Kidney (tissue), 14 donors: ENCODE measurements around the gene INSC. TPM values are rescaled to one million over a fixed set of nuclear protein-coding genes. Genes with fewer than 3 reads are reported as not detected.

ENCODE experiments used
- DNase-seq, 5 donors: peaks; one replicate each; pipeline ENCODE4 v3.0.0-alpha.2; 2013 to 2020
- FAIRE-seq: peaks from 2 replicates; lab custom pipeline; 2012; peaks lifted over from hg19 to GRCh38; lab: Jason Lieb, UNC
- H3K27ac ChIP-seq, 2 donors: one replicate each; pipeline ENCODE4 v1.7.0; 2013; ENCODE audit warnings: low read depth in 2 of 2, low read length in 2 of 2, inconsistent platforms in 1 of 2
- H3K27me3 ChIP-seq: one replicate; pipeline ENCODE4 v1.7.1; 2013; ENCODE audit warnings: low read length, inconsistent platforms; ENCODE audit not compliant: control insufficient read depth, insufficient read depth
- H3K36me3 ChIP-seq, 3 donors: one replicate each; pipeline versions ENCODE4 v1.7.0 to v1.7.1; 2013; ENCODE audit warnings: low read length in 3 of 3, control low read depth in 1 of 3, inconsistent platforms in 1 of 3; ENCODE audit not compliant: insufficient read depth in 3 of 3, control insufficient read depth in 2 of 3
- H3K4me1 ChIP-seq, 3 donors: one replicate each; pipeline versions ENCODE4 v1.7.0 to v1.7.1; 2013; ENCODE audit warnings: low read length in 3 of 3, inconsistent platforms in 1 of 3, low read depth in 1 of 3; ENCODE audit not compliant: control insufficient read depth in 2 of 3, insufficient read depth in 2 of 3
- H3K4me3 ChIP-seq, 3 donors: one replicate each; pipeline versions ENCODE4 v1.7.0 to v1.8.1; 2013; ENCODE audit warnings: low read length in 3 of 3, control low read depth in 1 of 3, inconsistent platforms in 1 of 3
- H3K9ac ChIP-seq, 3 donors: one replicate each; pipeline versions ENCODE4 v1.7.0 to v1.7.1; 2013; ENCODE audit warnings: low read length in 3 of 3, control low read depth in 1 of 3, inconsistent platforms in 1 of 3
- H3K9me3 ChIP-seq, 3 donors: one replicate each; pipeline versions ENCODE4 v1.7.0 to v1.7.1; 2013; ENCODE audit warnings: low read length in 3 of 3, control low read depth in 1 of 3, inconsistent platforms in 1 of 3; ENCODE audit not compliant: control insufficient read depth in 2 of 3, insufficient read depth in 1 of 3
- CTCF ChIP-seq: IDR thresholded peaks from 3 replicates; pipeline ENCODE4 v1.5.1; 2012; ENCODE audit warnings: mild to moderate bottlenecking, moderate library complexity, borderline replicate concordance; ENCODE audit not compliant: insufficient read depth; ENCODE audit errors: extremely low read depth
- intact Hi-C: fragments of 100-400 bp; cut with DNase I; formaldehyde crosslinking; loops from one replicate; pipeline ENCODE4 v1.11.1; 2022
- polyA plus RNA-seq: library from polyadenylated mRNA; stranded (reverse); fragments of 350-450 nt; fragmentation: Illumina TruSeq; extraction: RNeasy Lipid Tissue Mini Kit (QIAGEN cat#74804); gene quantifications from one replicate; pipeline ENCODE4 v1.2.3, GENCODE V29; 2014; ENCODE audit warnings: low read depth, low replicate concordance; ENCODE audit not compliant: insufficient read depth
- total RNA-seq: library from RNA; stranded (reverse); fragmentation: NEBNext Ultra II Directional; extraction: Animal tissue kit (Norgen Biotek cat#: 25700); gene quantifications from one replicate; pipeline ENCODE4 v1.2.1, GENCODE V29; 2021
- donor health status: control.
- donor health status: control.
- donor health status: control.
- donor health status: control.
- donor health status: control.
- donor health status: DM: yes; HTN: yes; CAD: no.
- donor health status: Normal renal cell carcinoma (clear cell type).

Gene INSC
- total and polyA plus RNA-seq, 2 donors from 2014 or later: 0.41 to 1.3 TPM

GRCh38 chr11:15095736-15096228, 18.9 kb upstream of the INSC start:
- no peaks in the 10 kb centered on the region for H3K36me3 ChIP-seq
- H3K4me3 ChIP-seq: no peak overlapping the region
- no peak overlapping the region for H3K9ac ChIP-seq
- FAIRE-seq (no peak), DNase-seq (no peak)
- no peak for TF ChIP-seq CTCF
- H3K9me3 ChIP-seq: no peaks in the 10 kb centered on the region
- H3K27me3 ChIP-seq: no peaks in the 10 kb centered on the region
- no peaks in the 10 kb centered on the region for H3K4me1 ChIP-seq
- H3K27ac ChIP-seq: no peak overlapping the region
- intact Hi-C loops: no loop called here

- no peaks in the 10 kb centered on the region for H3K4me1 ChIP-seq
- intact Hi-C loops: no loop called here
- TF ChIP-seq CTCF: no peak
- no peaks in the 10 kb centered on the region for H3K36me3 ChIP-seq
- DNase-seq (no peak), FAIRE-seq (no peak)
- H3K27ac ChIP-seq: no peak overlapping the region
- no peaks in the 10 kb centered on the region for H3K9me3 ChIP-seq
- H3K27me3 ChIP-seq: no peaks in the 10 kb centered on the region
- no peak overlapping the region for H3K9ac ChIP-seq
- no peak overlapping the region for H3K4me3 ChIP-seq
These were observed 17.3 kb upstream of the INSC start for GRCh38 chr11:15097411-15097810.

- H3K36me3 ChIP-seq: no peaks in the 10 kb centered on the region
- no peak for TF ChIP-seq CTCF
- no peaks in the 10 kb centered on the region for H3K4me1 ChIP-seq
- H3K27me3 ChIP-seq: no peaks in the 10 kb centered on the region
- no peak overlapping the region for H3K9ac ChIP-seq
- no peak for DNase-seq
- no peak overlapping the region for H3K4me3 ChIP-seq
- intact Hi-C loops: no loop called here
- FAIRE-seq: no peak
- H3K27ac ChIP-seq: no peak overlapping the region
- no peaks in the 10 kb centered on the region for H3K9me3 ChIP-seq
These were observed 15.5 kb upstream of the INSC start for GRCh38 chr11:15099267-15099666.
